ENCODE data around the gene HBA1. TPM values are rescaled to one million over a fixed set of nuclear protein-coding genes. Genes with fewer than 3 reads are reported as not detected.

Gene HBA1
- total RNA-seq, 2 experiments from 2014 or later: not detected

DNA sequence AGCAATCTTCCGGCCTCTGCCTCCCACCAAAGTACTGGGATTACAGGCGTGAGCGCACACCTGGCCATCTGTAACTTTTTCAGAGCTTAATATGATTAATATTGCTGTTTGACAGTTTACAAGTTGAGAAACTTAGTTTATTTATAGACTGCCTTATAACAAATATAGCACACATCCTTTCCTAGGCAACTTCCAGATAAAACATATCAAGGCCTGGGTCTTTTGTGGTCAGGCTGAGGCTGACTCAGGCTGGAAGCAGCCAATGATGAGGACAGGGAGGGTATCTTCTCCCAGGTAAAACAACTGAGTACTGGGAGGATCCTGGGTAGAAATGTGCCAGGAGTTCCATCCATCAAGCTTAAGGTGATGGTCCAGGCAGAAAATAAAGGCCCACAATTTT, 36.5 kb downstream of the HBA1 start:
- POLR2A ChIA-PET: interaction anchor here (0.9 kb wide), 1 partner anchor 112 kb away, joined by 4 read pairs; no protein-coding TSS in a partner anchor
- no peak overlapping the region for H3K4me3 Mint-ChIP-seq
- Histone ChIP-seq H3K4me1 (ENCODE audit: insufficient read depth, low read length) (no peaks in the 10 kb centered on the region), H3K9me3 (ENCODE audit: control insufficient read depth in 1 of 2, insufficient read depth in 1 of 2, low read length in 2 of 2) (no peaks in the 10 kb centered on the region), H3K27ac (ENCODE audit: low read depth in 1 of 2, low read length in 2 of 2) (no peak overlapping the region), H3K27me3 (ENCODE audit: control insufficient read depth in 1 of 2, insufficient read depth in 2 of 2, low read length in 2 of 2) (no peaks in the 10 kb centered on the region), H3K36me3 (ENCODE audit: insufficient read depth, low read length) (peaks cover 76% of the 10 kb centered on the region), H3K4me3 (ENCODE audit: low read length) (no peak overlapping the region)
- H3K9me3 Mint-ChIP-seq: no peaks in the 10 kb centered on the region
- no peak overlapping the region for H3K27ac Mint-ChIP-seq
- no peak for TF ChIP-seq CTCF (IDR thresholded peaks at IDR 0.05)
- CTCF ChIA-PET: interaction anchor here (1.1 to 1.3 kb wide), 2 partner anchors 19 to 106 kb away, joined by 3 read pairs; no protein-coding TSS in a partner anchor
- intact Hi-C loops (cut with DNase I, micrococcal nuclease): no loop called here
- DNase-seq: no peak
- no peaks in the 10 kb centered on the region for H3K27me3 Mint-ChIP-seq
- H3K4me1 Mint-ChIP-seq (ENCODE audit: low read depth): peaks cover 6% of the 10 kb centered on the region
- ATAC-seq (ENCODE audit: poor library complexity): no peak
- peaks cover 75% of the 10 kb centered on the region for H3K36me3 Mint-ChIP-seq (ENCODE audit: low read depth)

GRCh38 chr16:220021-220420, 43.5 kb downstream of the HBA1 start:
- H3K4me1 Mint-ChIP-seq (ENCODE audit: low read depth): peaks cover 14% of the 10 kb centered on the region
- ChIA-PET CTCF (no interaction called here), POLR2A (no interaction called here)
- Histone ChIP-seq H3K27ac (ENCODE audit: low read depth in 1 of 2, low read length in 2 of 2) (no peak overlapping the region), H3K9me3 (ENCODE audit: control insufficient read depth in 1 of 2, insufficient read depth in 1 of 2, low read length in 2 of 2) (no peaks in the 10 kb centered on the region), H3K4me1 (ENCODE audit: insufficient read depth, low read length) (no peaks in the 10 kb centered on the region), H3K4me3 (ENCODE audit: low read length) (no peak overlapping the region), H3K27me3 (ENCODE audit: control insufficient read depth in 1 of 2, insufficient read depth in 2 of 2, low read length in 2 of 2) (no peaks in the 10 kb centered on the region), H3K36me3 (ENCODE audit: insufficient read depth, low read length) (peaks cover 81% of the 10 kb centered on the region)
- DNase-seq (no peak), ATAC-seq (ENCODE audit: poor library complexity) (no peak)
- no peak overlapping the region for H3K4me3 Mint-ChIP-seq
- no peaks in the 10 kb centered on the region for H3K27me3 Mint-ChIP-seq
- TF ChIP-seq CTCF (IDR thresholded peaks at IDR 0.05): no peak
- H3K9me3 Mint-ChIP-seq: no peaks in the 10 kb centered on the region
- intact Hi-C loops (cut with DNase I, micrococcal nuclease): no loop called here
- H3K27ac Mint-ChIP-seq: no peak overlapping the region
- H3K36me3 Mint-ChIP-seq (ENCODE audit: low read depth): peaks cover 66% of the 10 kb centered on the region

Other genes with a start within 250 kb of the HBA1 start
- 1 to 10 TPM; 4.1 TPM for gene POLR3K, start 123.1 kb upstream of the HBA1 start, total RNA-seq
- gene SNRNP25, start 122.9 kb upstream of the HBA1 start, total RNA-seq: 1 to 10 TPM; 4.8 to 5.1 TPM
- under 1 TPM; 0.33 to 0.34 TPM for gene RHBDF1, start 104.0 kb upstream of the HBA1 start, total RNA-seq
- 10 to 100 TPM; 14.1 to 17.1 TPM for gene MPG, start 98.5 kb upstream of the HBA1 start, total RNA-seq
- 10 to 100 TPM; 29.5 to 30.8 TPM for gene NPRL3, start 38.0 kb upstream of the HBA1 start, total RNA-seq
- not detected for gene HBZ, start 24.0 kb upstream of the HBA1 start, total RNA-seq
- not detected for gene HBM, start 10.7 kb upstream of the HBA1 start, total RNA-seq
- gene HBA2, start 3.8 kb upstream of the HBA1 start, total RNA-seq: not detected
- not detected for gene HBQ1, start 3.8 kb downstream of the HBA1 start, total RNA-seq
- 10 to 100 TPM; 94.8 to 98.4 TPM for gene LUC7L, start 52.8 kb downstream of the HBA1 start, total RNA-seq
- 10 to 100 TPM; 15.6 to 17.0 TPM for gene FAM234A, start 58.1 kb downstream of the HBA1 start, total RNA-seq
- gene RGS11, start 99.3 kb downstream of the HBA1 start, total RNA-seq: not detected
- under 1 TPM in 1 of 2 experiments, not detected in 1; 0.42 TPM for gene ARHGDIG, start 103.9 kb downstream of the HBA1 start, total RNA-seq
- gene PDIA2, start 106.5 kb downstream of the HBA1 start, total RNA-seq: not detected
- 10 to 100 TPM; 24.7 to 26.3 TPM for gene AXIN1, start 176.0 kb downstream of the HBA1 start, total RNA-seq
- gene MRPL28, start 193.9 kb downstream of the HBA1 start, total RNA-seq: 10 to 100 TPM; 19.6 to 19.7 TPM
- 10 to 100 TPM; 59.7 to 63.7 TPM for gene PGAP6, start 205.3 kb downstream of the HBA1 start, total RNA-seq
- 10 to 100 TPM; 31.2 to 32.6 TPM for gene NME4, start 220.5 kb downstream of the HBA1 start, total RNA-seq
- 1 to 10 TPM; 5.7 to 7.0 TPM for gene DECR2, start 225.2 kb downstream of the HBA1 start, total RNA-seq
- 10 to 100 TPM; 28.4 to 29.0 TPM for gene RAB11FIP3, start 249.0 kb downstream of the HBA1 start, total RNA-seq